A673 (cell line): ENCODE data around the gene UPF3A. TPM values are rescaled to one million over a fixed set of nuclear protein-coding genes. Genes with fewer than 3 reads are reported as not detected.
"Not testable (repeated sequence)": the region's sequence is repeated elsewhere in the genome, so short reads cannot be mapped to it uniquely, and the experiment has no call there.

Source experiments
- BruUV-seq: library from RNA; stranded (reverse); fragments of 400-500 nt; replicated peaks from 2 replicates; lab custom pipeline; 2021; lab: Mats Ljungman, UMichigan
- CTCF ChIA-PET: fragments of 300-600 bp; sonication (Branson Sonifier 250); formaldehyde crosslinking; loops from one replicate; lab custom pipeline; 2022; ENCODE audit warnings: antibody characterized with exemption; lab: Charles Lee
- POLR2A ChIA-PET: fragments of 300-600 bp; sonication (Branson Sonifier 250); formaldehyde crosslinking; loops from one replicate; lab custom pipeline; 2022; ENCODE audit warnings: antibody characterized with exemption; ENCODE audit not compliant: low non-redundant PET; lab: Charles Lee
- DNase-seq: peaks from one replicate; pipeline ENCODE4 v3.0.0-alpha.2; 2015; ENCODE audit warnings: low spot score
- H3K27ac ChIP-seq: fragments of 200-600 bp; sonication (generic); 2 replicates; pipeline ENCODE4 v1.5.1; 2016; ENCODE audit warnings: mixed run types, low read depth, mild to moderate bottlenecking, mixed read lengths, antibody characterized with exemption, low read length; ENCODE audit not compliant: poor library complexity, severe bottlenecking
- H3K27me3 ChIP-seq: fragments of 200-600 bp; sonication (generic); replicated peaks from 2 replicates; pipeline ENCODE4 v1.6.1; 2017; ENCODE audit warnings: mixed run types, low read depth, mild to moderate bottlenecking, mixed read lengths, antibody characterized with exemption, low read length; ENCODE audit not compliant: insufficient read depth, poor library complexity
- H3K36me3 ChIP-seq: fragments of 200-600 bp; sonication (generic); 2 replicates; pipeline ENCODE4 v1.6.1; 2016; ENCODE audit warnings: mixed run types, mild to moderate bottlenecking, mixed read lengths, antibody characterized with exemption, low read length; ENCODE audit not compliant: insufficient read depth, poor library complexity, severe bottlenecking
- H3K4me1 ChIP-seq: fragments of 200-600 bp; sonication (generic); 2 replicates; pipeline ENCODE4 v1.6.1; 2017; ENCODE audit warnings: mixed run types, mild to moderate bottlenecking, mixed read lengths, antibody characterized with exemption, low read length; ENCODE audit not compliant: insufficient read depth, poor library complexity, severe bottlenecking
- H3K4me3 ChIP-seq: fragments of 200-600 bp; sonication (generic); 2 replicates; pipeline ENCODE4 v1.5.1; 2016; ENCODE audit warnings: low read depth, mixed run types, mild to moderate bottlenecking, mixed read lengths, low read length; ENCODE audit not compliant: poor library complexity, severe bottlenecking
- H3K9me3 ChIP-seq: fragments of 200-600 bp; sonication (generic); 2 replicates; pipeline ENCODE4 v1.6.1; 2016; ENCODE audit warnings: mixed run types, low read depth, mild to moderate bottlenecking, mixed read lengths, antibody characterized with exemption, low read length; ENCODE audit not compliant: poor library complexity, severe bottlenecking
- EZH2 ChIP-seq: fragments of 200-600 bp; sonication (generic); IDR thresholded peaks from 2 replicates; pipeline ENCODE4 v1.6.1; 2017; ENCODE audit warnings: borderline replicate concordance, low read depth, mild to moderate bottlenecking, mixed read lengths, antibody characterized with exemption, low read length; ENCODE audit not compliant: poor library complexity, severe bottlenecking
- intact Hi-C: fragments of 100-400 bp; cut with micrococcal nuclease; formaldehyde crosslinking; loops from one replicate; pipeline ENCODE4 v1.10.0; 2022; ENCODE audit not compliant: unreplicated experiment
- total RNA-seq: library from RNA; stranded (reverse); gene quantifications from 2 replicates; pipeline ENCODE4 v1.2.3, GENCODE V29; 2021
- TF ChIP-seq, protein P1 (sequence below): fragments of 300-800, 200-600 bp; sonication (generic); conservative IDR thresholded peaks from 2 replicates; pipeline ENCODE4 v1.5.1; 2017; ENCODE audit warnings: low read depth, mild to moderate bottlenecking, antibody characterized with exemption, low read length, moderate library complexity, mixed read lengths

UPF3A gene
- total RNA-seq, 1 experiment from 2014 or later: 32.0 TPM

DNA sequence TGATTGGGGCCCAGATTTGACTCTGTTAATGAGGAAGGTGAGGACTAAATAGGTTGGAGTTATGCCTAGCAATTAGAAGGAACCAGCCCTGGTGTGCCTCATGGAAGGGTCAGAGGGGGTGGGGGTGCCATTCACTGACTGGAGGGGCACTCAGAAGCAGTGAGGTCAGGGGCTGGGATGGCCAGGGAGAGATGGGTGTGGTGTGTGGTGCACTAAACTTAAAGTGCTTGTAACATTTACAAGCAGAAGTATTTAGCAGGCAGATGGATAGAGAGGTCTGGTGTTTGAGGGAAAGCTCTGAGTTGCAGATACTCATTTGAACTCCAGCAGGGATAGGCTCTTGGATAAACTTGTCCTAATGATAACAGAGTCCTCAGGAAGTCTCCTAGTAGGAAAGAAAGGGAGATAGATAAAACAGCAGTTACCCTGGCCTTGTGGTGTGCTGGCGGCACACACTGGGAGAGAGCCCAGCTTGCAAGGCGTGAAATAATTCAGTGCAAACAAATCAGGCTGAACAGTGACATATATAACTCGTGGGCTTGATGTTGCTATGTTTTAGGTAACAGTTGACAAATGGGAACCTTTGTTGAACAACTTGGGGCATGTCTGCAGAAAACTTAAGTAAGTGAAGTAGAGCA is 20.0 kb upstream of the UPF3A start:
- no TSS peak for BruUV-seq
- H3K27ac ChIP-seq: no peak overlapping the region
- DNase-seq: no peak
- peaks cover 89% of the 10 kb centered on the region for H3K36me3 ChIP-seq
- ChIA-PET POLR2A (no interaction called here), CTCF (interaction anchor here (0.6 kb wide), 1 partner anchor 605 kb away, joined by 3 read pairs; no protein-coding TSS in a partner anchor)
- H3K27me3 ChIP-seq: no peaks in the 10 kb centered on the region
- no peak overlapping the region for H3K4me3 ChIP-seq
- no peaks in the 10 kb centered on the region for H3K4me1 ChIP-seq
- intact Hi-C loops: no loop called here
- H3K9me3 ChIP-seq: no peaks in the 10 kb centered on the region
- no peak for TF ChIP-seq EZH2
- TF ChIP-seq, protein P1, sequence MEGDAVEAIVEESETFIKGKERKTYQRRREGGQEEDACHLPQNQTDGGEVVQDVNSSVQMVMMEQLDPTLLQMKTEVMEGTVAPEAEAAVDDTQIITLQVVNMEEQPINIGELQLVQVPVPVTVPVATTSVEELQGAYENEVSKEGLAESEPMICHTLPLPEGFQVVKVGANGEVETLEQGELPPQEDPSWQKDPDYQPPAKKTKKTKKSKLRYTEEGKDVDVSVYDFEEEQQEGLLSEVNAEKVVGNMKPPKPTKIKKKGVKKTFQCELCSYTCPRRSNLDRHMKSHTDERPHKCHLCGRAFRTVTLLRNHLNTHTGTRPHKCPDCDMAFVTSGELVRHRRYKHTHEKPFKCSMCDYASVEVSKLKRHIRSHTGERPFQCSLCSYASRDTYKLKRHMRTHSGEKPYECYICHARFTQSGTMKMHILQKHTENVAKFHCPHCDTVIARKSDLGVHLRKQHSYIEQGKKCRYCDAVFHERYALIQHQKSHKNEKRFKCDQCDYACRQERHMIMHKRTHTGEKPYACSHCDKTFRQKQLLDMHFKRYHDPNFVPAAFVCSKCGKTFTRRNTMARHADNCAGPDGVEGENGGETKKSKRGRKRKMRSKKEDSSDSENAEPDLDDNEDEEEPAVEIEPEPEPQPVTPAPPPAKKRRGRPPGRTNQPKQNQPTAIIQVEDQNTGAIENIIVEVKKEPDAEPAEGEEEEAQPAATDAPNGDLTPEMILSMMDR: no peak

DNA sequence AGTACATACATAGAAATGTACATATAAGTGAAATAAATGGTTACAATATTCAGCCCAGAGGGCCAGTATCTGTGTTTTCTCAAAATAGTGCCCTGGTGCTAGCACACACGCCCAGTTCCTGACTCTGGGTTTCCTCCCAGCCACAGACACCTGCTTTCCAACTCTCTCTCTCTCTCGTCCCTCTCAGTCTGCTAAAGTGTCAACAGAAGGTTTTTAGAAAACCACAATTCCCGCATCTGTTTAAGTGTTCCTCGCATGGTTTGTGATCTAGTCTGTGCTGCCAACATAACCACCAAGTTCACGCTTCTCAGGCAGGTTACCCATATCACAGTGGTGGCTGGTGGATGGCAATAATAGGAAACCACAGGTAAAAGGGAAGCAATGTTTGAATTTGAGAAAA is 17.8 kb upstream of the UPF3A start:
- ChIA-PET CTCF (no interaction called here), POLR2A (no interaction called here)
- no TSS peak for BruUV-seq
- Histone ChIP-seq H3K4me1 (no peaks in the 10 kb centered on the region), H3K27ac (no peak overlapping the region), H3K9me3 (no peaks in the 10 kb centered on the region), H3K27me3 (no peaks in the 10 kb centered on the region), H3K4me3 (no peak overlapping the region), H3K36me3 (peaks cover 82% of the 10 kb centered on the region)
- no peak for TF ChIP-seq EZH2
- TF ChIP-seq, protein P1: no peak
- intact Hi-C loops: no loop called here
- no peak for DNase-seq

DNA sequence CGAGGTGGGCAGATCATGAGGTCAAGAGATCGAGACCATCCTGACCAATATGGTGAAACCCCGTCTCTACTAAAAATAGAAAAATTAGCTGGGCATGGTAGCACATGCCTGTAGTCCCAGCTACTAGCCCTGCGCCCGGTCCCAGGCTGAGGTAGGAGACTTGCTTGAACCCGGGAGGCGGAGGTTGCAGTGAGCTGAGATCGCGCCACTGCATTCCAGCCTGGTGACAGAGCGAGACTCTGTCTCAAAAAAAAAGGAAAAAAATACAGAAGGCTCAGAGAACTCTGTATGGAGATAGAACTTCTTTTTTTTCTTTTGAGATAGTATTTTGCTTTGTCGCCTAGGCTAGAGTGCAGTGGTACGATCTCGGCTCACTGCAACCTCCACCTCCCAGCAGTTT is 17.1 kb upstream of the UPF3A start:
- H3K4me1 ChIP-seq, DNase-seq, H3K27me3 ChIP-seq, H3K27ac ChIP-seq, H3K4me3 ChIP-seq, intact Hi-C loops, CTCF ChIA-PET, H3K9me3 ChIP-seq, BruUV-seq, POLR2A ChIA-PET: not testable (repeated sequence)
- H3K36me3 ChIP-seq: peaks cover 82% of the 10 kb centered on the region
